H1 (cell line): ENCODE data around the gene PANX3. TPM values are rescaled to one million over a fixed set of nuclear protein-coding genes. Genes with fewer than 3 reads are reported as not detected.

Source experiments
- SAP30 ChIP-seq: fragments of 300-600 bp; sonication (generic); IDR thresholded peaks from 2 replicates; pipeline ENCODE4 v1.7.1; 2012; ENCODE audit warnings: low read length, moderate library complexity, mild to moderate bottlenecking, inconsistent platforms; ENCODE audit not compliant: insufficient read depth, insufficient replicate concordance
- SUZ12 ChIP-seq: fragments of 200-600 bp; sonication (generic); IDR thresholded peaks from 2 replicates; pipeline ENCODE4 v1.6.1; 2012; ENCODE audit warnings: mild to moderate bottlenecking, inconsistent platforms, low read length, moderate library complexity, mixed read lengths
- polyA plus RNA-seq, 7 experiments: library from polyadenylated mRNA; depleted of rRNA in 3 of 7; stranded (reverse) in 5 of 7; unstranded in 2 of 7; fragments of >200 nt in 5 of 7; fragments of 200-250 nt in 2 of 7; gene quantifications; 1 replicate in 5 of 7; 2 replicates in 1 of 7; 4 replicates in 1 of 7; pipeline versions ENCODE4 v1.2.1 to v1.2.3, GENCODE V29; 2011 to 2013; ENCODE audit warnings: missing spikeins in 2 of 7, mixed read lengths in 2 of 7
- total RNA-seq: library from RNA; stranded (reverse); fragmentation: NEBNext Ultra II Directional; extraction: Animal tissue kit (Norgen Biotek cat#: 25700); gene quantifications from 2 replicates; pipeline ENCODE4 v1.2.1, GENCODE V29; 2021
- TF ChIP-seq, protein P1 (sequence below), 3 experiments: IDR thresholded peaks; 1 replicate in 2 of 3; 2 replicates in 1 of 3; pipeline versions ENCODE4 v1.5.1 to v1.6.1; 2011; ENCODE audit warnings: low read length in 3 of 3, mild to moderate bottlenecking in 3 of 3, inconsistent platforms in 2 of 3, low read depth in 1 of 3, moderate library complexity in 1 of 3; ENCODE audit not compliant: insufficient read depth in 1 of 3; ENCODE audit errors: control extremely low read depth in 1 of 3

The PANX3 gene
- total and polyA plus RNA-seq, 2 of the 8 experiments (the other 6 are each of a cell fraction or from before 2014, with no cell fraction given): not detected

DNA sequence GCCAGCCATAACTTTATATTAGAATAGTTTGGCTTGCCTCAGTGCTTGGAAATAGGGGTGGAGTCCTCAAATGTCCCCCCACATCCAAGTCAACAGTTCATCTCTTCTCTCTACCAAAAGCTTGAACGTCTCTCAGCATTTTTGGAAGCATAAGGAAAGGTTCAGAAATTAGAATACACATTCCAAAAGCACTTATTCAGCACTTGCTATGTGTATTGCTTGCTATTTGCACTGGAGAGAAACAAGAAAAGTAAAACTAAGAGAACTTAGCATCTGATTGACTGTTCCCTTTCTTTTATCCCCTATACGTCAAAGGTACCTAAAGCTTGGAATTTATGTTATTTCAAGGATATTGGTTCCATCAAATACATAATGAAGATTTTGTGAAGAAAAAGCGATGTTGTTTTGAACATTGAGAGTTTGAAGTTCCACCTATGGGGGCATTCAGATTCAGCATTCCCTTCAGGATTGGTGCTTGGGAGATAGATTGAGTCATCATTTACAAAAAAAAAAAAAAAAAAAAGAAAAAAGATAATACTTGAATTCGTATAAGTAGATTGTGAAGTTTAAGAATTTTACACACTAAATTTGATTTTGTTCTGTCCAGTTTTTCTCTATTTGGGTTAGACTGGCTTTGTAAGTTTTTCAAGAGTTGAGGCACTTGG is 12.8 kb downstream of the PANX3 start (continued):
- TF ChIP-seq, protein P1, sequence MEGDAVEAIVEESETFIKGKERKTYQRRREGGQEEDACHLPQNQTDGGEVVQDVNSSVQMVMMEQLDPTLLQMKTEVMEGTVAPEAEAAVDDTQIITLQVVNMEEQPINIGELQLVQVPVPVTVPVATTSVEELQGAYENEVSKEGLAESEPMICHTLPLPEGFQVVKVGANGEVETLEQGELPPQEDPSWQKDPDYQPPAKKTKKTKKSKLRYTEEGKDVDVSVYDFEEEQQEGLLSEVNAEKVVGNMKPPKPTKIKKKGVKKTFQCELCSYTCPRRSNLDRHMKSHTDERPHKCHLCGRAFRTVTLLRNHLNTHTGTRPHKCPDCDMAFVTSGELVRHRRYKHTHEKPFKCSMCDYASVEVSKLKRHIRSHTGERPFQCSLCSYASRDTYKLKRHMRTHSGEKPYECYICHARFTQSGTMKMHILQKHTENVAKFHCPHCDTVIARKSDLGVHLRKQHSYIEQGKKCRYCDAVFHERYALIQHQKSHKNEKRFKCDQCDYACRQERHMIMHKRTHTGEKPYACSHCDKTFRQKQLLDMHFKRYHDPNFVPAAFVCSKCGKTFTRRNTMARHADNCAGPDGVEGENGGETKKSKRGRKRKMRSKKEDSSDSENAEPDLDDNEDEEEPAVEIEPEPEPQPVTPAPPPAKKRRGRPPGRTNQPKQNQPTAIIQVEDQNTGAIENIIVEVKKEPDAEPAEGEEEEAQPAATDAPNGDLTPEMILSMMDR (IDR thresholded peaks at IDR 0.05; ENCODE audit: control extremely low read depth in 1 of 3, insufficient read depth in 1 of 3, low read depth in 1 of 3, low read length in 3 of 3): no peak
- TF ChIP-seq SUZ12 (no peak), SAP30 (no peak)
- TF ChIP-seq, all 59 proteins: peak for 0
